Trophoblast cell (in vitro differentiated cells and primary cell): Measurements from ENCODE around the gene ENTPD6. TPM values are rescaled to one million over a fixed set of nuclear protein-coding genes. Genes with fewer than 3 reads are reported as not detected.
A peak's percentile ranks its signal among the peaks of the same experiment; 100 is the strongest.

Experiments
- DNase-seq, 2 donors: peaks; one replicate each; pipeline ENCODE4 v3.0.0-alpha.2; 2016
- H2AFZ ChIP-seq: 2 replicates; pipeline ENCODE4 v1.6.1; 2013; ENCODE audit warnings: low read length, moderate library complexity, mild to moderate bottlenecking; ENCODE audit not compliant: insufficient read depth, poor library complexity
- H2AK5ac ChIP-seq: 2 replicates; pipeline ENCODE4 v1.6.1; 2013; ENCODE audit warnings: mild to moderate bottlenecking, low read length
- H2BK120ac ChIP-seq: 2 replicates; pipeline ENCODE4 v1.6.1; 2013; ENCODE audit warnings: low read length, mild to moderate bottlenecking, moderate library complexity; ENCODE audit not compliant: insufficient read depth, poor library complexity
- H2BK12ac ChIP-seq: 2 replicates; pipeline ENCODE4 v1.6.1; 2013; ENCODE audit warnings: mild to moderate bottlenecking, low read length, moderate library complexity
- H2BK5ac ChIP-seq: 2 replicates; pipeline ENCODE4 v1.6.1; 2013; ENCODE audit warnings: low read length, low read depth, moderate library complexity, mild to moderate bottlenecking; ENCODE audit not compliant: poor library complexity
- H3K14ac ChIP-seq: 2 replicates; pipeline ENCODE4 v1.6.1; 2013; ENCODE audit warnings: mild to moderate bottlenecking, low read length
- H3K18ac ChIP-seq: 2 replicates; pipeline ENCODE4 v1.6.1; 2013; ENCODE audit warnings: mild to moderate bottlenecking, low read length
- H3K23ac ChIP-seq: 2 replicates; pipeline ENCODE4 v1.6.1; 2013; ENCODE audit warnings: low read length
- H3K27ac ChIP-seq: 2 replicates; pipeline ENCODE4 v1.5.1; 2013; ENCODE audit warnings: low read depth, mild to moderate bottlenecking, inconsistent platforms, low read length, moderate library complexity
- H3K27me3 ChIP-seq: 2 replicates; pipeline ENCODE4 v1.6.1; 2013; ENCODE audit warnings: inconsistent platforms, mild to moderate bottlenecking, low read length, moderate library complexity; ENCODE audit not compliant: insufficient read depth
- H3K36me3 ChIP-seq, 2 experiments: 1 replicate in 1 of 2; 2 replicates in 1 of 2; pipeline ENCODE4 v1.6.1; 2013; ENCODE audit warnings: low read length in 2 of 2, mild to moderate bottlenecking in 2 of 2, moderate library complexity in 1 of 2; ENCODE audit not compliant: insufficient read depth in 2 of 2, control insufficient read depth in 1 of 2
- H3K4ac ChIP-seq: 2 replicates; pipeline ENCODE4 v1.6.1; 2013; ENCODE audit warnings: low read depth, mild to moderate bottlenecking, low read length, moderate library complexity
- H3K4me1 ChIP-seq, 2 experiments: 1 replicate in 1 of 2; 2 replicates in 1 of 2; pipeline ENCODE4 v1.6.1; 2013; ENCODE audit warnings: low read length in 2 of 2, mild to moderate bottlenecking in 2 of 2, moderate library complexity in 1 of 2; ENCODE audit not compliant: insufficient read depth in 2 of 2, control insufficient read depth in 1 of 2
- H3K4me2 ChIP-seq: 2 replicates; pipeline ENCODE4 v1.6.1; 2013; ENCODE audit warnings: inconsistent platforms, mild to moderate bottlenecking, low read length, moderate library complexity
- H3K4me3 ChIP-seq: 2 replicates; pipeline ENCODE4 v1.5.1; 2013; ENCODE audit warnings: mild to moderate bottlenecking, low read depth, low read length, inconsistent platforms
- H3K79me1 ChIP-seq: one replicate; pipeline ENCODE4 v1.6.1; 2013; ENCODE audit warnings: low read length
- H3K79me2 ChIP-seq: 2 replicates; pipeline ENCODE4 v1.6.1; 2013; ENCODE audit warnings: low read length, mild to moderate bottlenecking; ENCODE audit not compliant: control insufficient read depth, insufficient read depth, poor library complexity
- H3K9ac ChIP-seq: 2 replicates; pipeline ENCODE4 v1.6.1; 2013; ENCODE audit warnings: mild to moderate bottlenecking, low read length
- H3K9me3 ChIP-seq: 2 replicates; pipeline ENCODE4 v1.6.1; 2013; ENCODE audit warnings: low read depth, mild to moderate bottlenecking, control low read depth, inconsistent platforms, low read length; ENCODE audit not compliant: insufficient read depth
- H4K12ac ChIP-seq: 2 replicates; pipeline ENCODE4 v1.6.1; 2013; ENCODE audit warnings: low read depth, mild to moderate bottlenecking, low read length, moderate library complexity
- H4K8ac ChIP-seq: 2 replicates; pipeline ENCODE4 v1.6.1; 2013; ENCODE audit warnings: low read depth, mild to moderate bottlenecking, low read length, moderate library complexity
- H4K91ac ChIP-seq: one replicate; pipeline ENCODE4 v1.6.1; 2013; ENCODE audit warnings: low read depth, mild to moderate bottlenecking, low read length, moderate library complexity
- whole genome bisulfite sequencing: extraction: QIAGEN DNeasy Blood & Tissue Kit; methylation state at CpG from one replicate; pipeline ENCODE4 v1.1.7; 2013; ENCODE audit warnings: missing lambda C conversion rate; ENCODE audit not compliant: insufficient read length, insufficient coverage; ENCODE audit errors: extremely low coverage; 5-methylcytosine and 5-hydroxymethylcytosine counted together
- polyA plus RNA-seq: library from polyadenylated mRNA; stranded (reverse); fragments of 200-250 nt; gene quantifications from 2 replicates; pipeline ENCODE4 v1.2.3, GENCODE V29; 2013

The ENTPD6 gene
- polyA plus RNA-seq: 20.3 and 20.9 TPM in 2 replicates

DNA sequence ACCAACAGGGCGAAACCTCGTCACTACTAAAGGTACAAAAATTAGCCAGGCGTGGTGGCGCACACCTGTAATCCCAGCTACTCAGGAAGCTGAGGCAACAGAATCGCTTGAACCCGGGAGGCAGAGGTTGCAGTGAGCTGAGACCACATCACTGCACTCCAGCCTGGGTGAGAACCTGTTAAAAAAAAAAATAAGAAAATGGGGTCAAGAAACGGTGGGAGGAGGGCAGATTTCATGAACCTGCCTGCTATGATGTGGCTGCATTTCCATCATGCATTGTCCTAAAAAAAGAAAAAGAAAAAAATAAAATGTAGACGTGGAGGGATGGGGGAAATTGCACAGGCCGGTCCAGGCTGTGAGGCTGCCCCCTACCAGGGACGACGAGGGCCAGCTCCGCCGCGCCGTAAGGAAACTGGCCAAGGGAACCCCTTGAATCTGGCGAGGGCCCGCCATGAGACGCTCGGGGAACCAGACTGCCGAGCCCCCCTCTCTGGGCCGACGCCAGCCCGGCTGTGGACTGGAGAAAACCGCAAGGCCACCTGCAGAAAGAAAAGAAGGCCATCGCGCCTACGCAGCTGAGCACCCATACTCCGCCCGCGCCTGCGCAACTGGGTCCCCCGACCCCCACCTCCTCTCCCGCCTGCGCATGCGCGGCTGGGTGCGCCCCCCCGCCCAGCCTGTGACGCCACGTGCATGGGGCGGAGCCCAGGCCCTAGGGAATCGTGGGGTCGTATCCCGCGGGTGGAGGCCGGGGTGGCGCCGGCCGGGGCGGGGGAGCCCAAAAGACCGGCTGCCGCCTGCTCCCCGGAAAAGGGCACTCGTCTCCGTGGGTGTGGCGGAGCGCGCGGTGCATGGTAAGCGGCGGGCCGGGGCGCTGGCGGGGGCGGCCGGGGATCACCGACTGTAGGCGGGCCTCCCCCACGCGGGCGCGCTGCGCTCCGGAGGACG lies at the start of gene ENTPD6:
Gene ENTPD6, plus strand, starts transcription at position 699 of the 948 bp plus-strand sequence. CDS start 10,825 bp downstream, outside the sequence.
- Histone ChIP-seq H3K9ac (peak within 1 kb of the TSS; percentile 89), H3K18ac (peak within 1 kb of the TSS; percentile 95), H4K91ac (peak within 1 kb of the TSS; percentile 88), H3K23ac (no peak within 1 kb of the TSS), H3K79me2 (peaks cover 9% of the 10 kb centered on the region), H2AK5ac (no peak within 1 kb of the TSS), H2AFZ (peak within 1 kb of the TSS; percentile 99), H3K4me1 (peaks cover 2 to 3% of the 10 kb centered on the region in 2 experiments), H3K4me2 (peak within 1 kb of the TSS; percentile 96), H3K27ac (no peak within 1 kb of the TSS), H3K14ac (peak within 1 kb of the TSS; percentile 94), H2BK12ac (no peak within 1 kb of the TSS), H3K36me3 (no peaks in the 10 kb centered on the region), H4K12ac (peak within 1 kb of the TSS; percentile 92), H3K4me3 (peak within 1 kb of the TSS; percentile 93), H2BK120ac (peak within 1 kb of the TSS; percentile 65), H2BK5ac (peak within 1 kb of the TSS; percentile 27), H3K79me1 (peaks cover 9% of the 10 kb centered on the region), H4K8ac (peak within 1 kb of the TSS; percentile 98), H3K4ac (peak within 1 kb of the TSS; percentile 81), H3K27me3 (no peaks in the 10 kb centered on the region), H3K9me3 (no peaks in the 10 kb centered on the region)
- WGBS: no CpG with 5 or more reads among the region's 75 CpGs
- peak; percentile 81 to 88 for DNase-seq

DNA sequence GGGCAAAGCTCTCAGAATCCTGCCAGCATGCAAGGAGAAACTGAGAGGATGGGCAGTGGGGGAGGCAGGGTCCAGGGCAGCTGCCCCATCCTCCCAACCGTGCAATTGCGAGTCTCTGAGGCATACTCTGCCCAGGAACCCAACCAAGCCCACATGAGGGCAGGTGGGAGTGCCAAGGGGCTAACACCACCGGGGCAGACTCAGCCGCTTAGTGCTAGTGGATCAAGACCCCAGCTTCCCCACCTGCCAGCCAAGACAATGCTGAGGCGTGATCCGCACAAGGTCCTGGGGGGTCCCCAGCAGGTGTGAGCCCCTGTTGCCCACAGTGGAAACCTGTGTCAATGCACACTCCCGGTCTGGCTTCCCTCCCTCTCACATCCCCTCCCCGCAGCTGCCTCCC lies 48.5 kb upstream of the ENTPD6 start:
- DNase-seq: no peak
- peaks cover 2% of the 10 kb centered on the region for H3K27me3 ChIP-seq
- no peak overlapping the region for H3K27ac ChIP-seq
- WGBS: no CpG with 5 or more reads among the region's 8 CpGs
- H3K36me3 ChIP-seq: no peaks in the 10 kb centered on the region
- no peak overlapping the region for H3K23ac ChIP-seq
- no peak overlapping the region for H4K12ac ChIP-seq
- no peak overlapping the region for H3K4ac ChIP-seq
- H2AFZ ChIP-seq: no peak overlapping the region
- H3K79me1 ChIP-seq: no peaks in the 10 kb centered on the region
- peaks cover 2% of the 10 kb centered on the region for H3K9me3 ChIP-seq
- H4K8ac ChIP-seq: no peak overlapping the region
- no peak overlapping the region for H3K14ac ChIP-seq
- H2BK120ac ChIP-seq: no peak overlapping the region
- no peaks in the 10 kb centered on the region for H3K79me2 ChIP-seq
- no peak overlapping the region for H3K4me2 ChIP-seq
- H2AK5ac ChIP-seq: no peak overlapping the region
- H4K91ac ChIP-seq: no peak overlapping the region
- H2BK5ac ChIP-seq: no peak overlapping the region
- H3K18ac ChIP-seq: no peak overlapping the region
- H3K4me3 ChIP-seq: no peak overlapping the region
- H3K9ac ChIP-seq: no peak overlapping the region
- no peaks in the 10 kb centered on the region for H3K4me1 ChIP-seq
- H2BK12ac ChIP-seq: no peak overlapping the region

DNA sequence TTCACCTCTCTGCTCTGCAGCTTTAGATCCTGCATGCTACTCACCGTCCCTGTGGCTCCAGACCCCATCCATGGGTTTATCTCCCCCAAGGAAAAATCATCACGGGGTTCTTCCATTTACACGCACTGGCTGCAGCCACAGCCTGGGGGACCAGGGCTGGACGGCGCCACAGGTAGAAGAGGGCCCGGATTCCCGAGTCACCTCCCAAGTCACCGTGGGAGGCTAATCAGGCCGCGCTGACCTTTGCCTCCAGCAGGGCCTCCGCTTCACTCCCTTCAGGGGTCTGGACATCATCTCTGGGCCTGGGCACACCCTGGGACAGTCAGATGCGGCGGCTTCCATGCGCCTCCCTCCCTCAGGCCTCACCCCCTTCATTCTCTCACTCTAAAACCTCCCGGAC lies 47.8 kb upstream of the ENTPD6 start:
- Histone ChIP-seq H2BK5ac (no peak overlapping the region), H3K14ac (no peak overlapping the region), H3K4ac (no peak overlapping the region), H3K27me3 (peaks cover 2% of the 10 kb centered on the region), H3K36me3 (no peaks in the 10 kb centered on the region), H3K9ac (no peak overlapping the region), H2AK5ac (no peak overlapping the region), H3K79me2 (no peaks in the 10 kb centered on the region), H3K18ac (no peak overlapping the region), H3K4me1 (no peaks in the 10 kb centered on the region), H3K27ac (no peak overlapping the region), H3K4me3 (no peak overlapping the region), H3K23ac (no peak overlapping the region), H2BK120ac (no peak overlapping the region), H3K79me1 (no peaks in the 10 kb centered on the region), H4K8ac (no peak overlapping the region), H4K12ac (no peak overlapping the region), H3K4me2 (no peak overlapping the region), H2BK12ac (no peak overlapping the region), H4K91ac (no peak overlapping the region), H2AFZ (no peak overlapping the region), H3K9me3 (peaks cover 2% of the 10 kb centered on the region)
- no CpG with 5 or more reads among the region's 15 CpGs for WGBS
- no peak for DNase-seq

DNA sequence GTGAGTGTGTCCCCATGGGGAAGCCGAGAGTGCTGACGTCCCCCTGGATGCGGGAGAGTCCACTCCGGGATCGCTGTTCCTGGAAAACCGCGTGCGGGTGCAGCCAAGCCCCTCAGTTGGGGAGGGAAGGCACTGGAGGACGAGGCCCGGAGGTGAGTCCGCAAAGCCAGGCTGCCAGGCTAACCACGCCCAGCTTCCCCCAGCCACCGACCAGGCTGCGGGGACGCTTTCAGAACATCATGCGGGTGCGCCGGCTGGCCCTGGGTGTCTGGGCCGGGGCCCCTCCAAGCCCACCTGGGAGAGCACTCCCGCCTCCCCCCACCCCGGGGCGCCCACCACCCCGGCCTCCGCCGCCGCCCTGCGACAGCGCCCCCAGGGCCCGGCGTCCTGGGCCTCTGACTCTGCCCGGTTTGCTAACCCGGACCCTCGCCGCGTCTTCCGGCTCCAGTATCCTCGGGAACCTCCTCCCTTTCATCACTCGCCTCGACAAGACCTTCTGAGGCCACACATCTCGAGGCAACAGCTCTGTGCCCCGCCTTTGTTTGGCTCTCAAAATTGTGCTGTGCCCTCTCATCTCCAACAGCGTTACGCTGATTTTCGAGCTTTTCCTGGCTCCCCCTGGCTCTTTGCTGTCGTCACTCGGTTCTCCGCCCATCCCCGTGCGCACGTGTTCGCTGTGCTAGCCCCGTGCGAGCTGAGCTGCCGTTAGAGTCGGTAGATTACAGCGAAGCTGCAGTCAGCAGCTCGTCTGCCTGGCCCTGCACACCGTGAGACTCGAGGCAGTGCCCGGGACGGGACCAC lies 47.1 kb upstream of the ENTPD6 start:
- no peak overlapping the region for H3K14ac ChIP-seq
- H2AK5ac ChIP-seq: no peak overlapping the region
- no CpG with 5 or more reads among the region's 61 CpGs for WGBS
- no peak overlapping the region for H2BK120ac ChIP-seq
- peak in 1 of 2 donors; percentile 20 for DNase-seq
- no peak overlapping the region for H3K4me2 ChIP-seq
- no peak overlapping the region for H4K12ac ChIP-seq
- H3K9me3 ChIP-seq: peaks cover 2% of the 10 kb centered on the region
- H3K79me1 ChIP-seq: no peaks in the 10 kb centered on the region
- no peaks in the 10 kb centered on the region for H3K79me2 ChIP-seq
- no peaks in the 10 kb centered on the region for H3K4me1 ChIP-seq
- no peak overlapping the region for H2BK12ac ChIP-seq
- no peak overlapping the region for H3K18ac ChIP-seq
- no peak overlapping the region for H4K8ac ChIP-seq
- H3K27ac ChIP-seq: no peak overlapping the region
- H3K23ac ChIP-seq: no peak overlapping the region
- no peak overlapping the region for H3K4me3 ChIP-seq
- no peaks in the 10 kb centered on the region for H3K36me3 ChIP-seq
- H2BK5ac ChIP-seq: no peak overlapping the region
- no peak overlapping the region for H3K9ac ChIP-seq
- H2AFZ ChIP-seq: no peak overlapping the region
- H3K27me3 ChIP-seq: peaks cover 2% of the 10 kb centered on the region
- no peak overlapping the region for H3K4ac ChIP-seq
- no peak overlapping the region for H4K91ac ChIP-seq
